ENCODE data around the gene PLXNB3. TPM values are rescaled to one million over a fixed set of nuclear protein-coding genes. Genes with fewer than 3 reads are reported as not detected.
A peak's percentile ranks its signal among the peaks of the same experiment; 100 is the strongest.

PLXNB3 gene
- total RNA-seq, 2 experiments from 2014 or later = 0.23 to 0.35 TPM

GRCh38 chrX:153782871-153783270, 18.8 kb downstream of the PLXNB3 start:
- POLR2A ChIA-PET = no interaction called here

GRCh38 chrX:153783378-153784013, 19.4 kb downstream of the PLXNB3 start:
- H3K36me3 Mint-ChIP-seq (ENCODE audit: low read depth) = peaks cover 4% of the 10 kb centered on the region
- no peaks in the 10 kb centered on the region for H3K9me3 Mint-ChIP-seq
- CTCF ChIA-PET = no interaction called here
- POLR2A ChIA-PET = no interaction called here
- H3K4me3 Mint-ChIP-seq = no peak overlapping the region
- H3K4me1 Mint-ChIP-seq = no peaks in the 10 kb centered on the region
- no peak overlapping the region for H3K27ac Mint-ChIP-seq
- H3K27me3 Mint-ChIP-seq = peaks cover 8% of the 10 kb centered on the region
- DNase-seq = no peak

More at GRCh38 chrX:153782871-153783270, 18.8 kb downstream of the PLXNB3 start:
- Mint-ChIP-seq H3K27me3 (peaks cover 8% of the 10 kb centered on the region), H3K27ac (no peak overlapping the region), H3K4me1 (no peaks in the 10 kb centered on the region), H3K9me3 (no peaks in the 10 kb centered on the region), H3K4me3 (no peak overlapping the region), H3K36me3 (ENCODE audit: low read depth) (peaks cover 4% of the 10 kb centered on the region)
- no peak for DNase-seq
- CTCF ChIA-PET = no interaction called here

- DNase-seq = no peak
- Mint-ChIP-seq H3K27me3 (peaks cover 8% of the 10 kb centered on the region), H3K4me1 (no peaks in the 10 kb centered on the region), H3K36me3 (ENCODE audit: low read depth) (peaks cover 4% of the 10 kb centered on the region), H3K27ac (no peak overlapping the region), H3K9me3 (no peaks in the 10 kb centered on the region), H3K4me3 (no peak overlapping the region)
- CTCF ChIA-PET = no interaction called here
- POLR2A ChIA-PET = no interaction called here
Measured at GRCh38 chrX:153784325-153784967, 20.4 kb downstream of the PLXNB3 start.

- Mint-ChIP-seq H3K9me3 (no peaks in the 10 kb centered on the region), H3K4me1 (peaks cover 2% of the 10 kb centered on the region), H3K36me3 (ENCODE audit: low read depth) (peaks cover 6% of the 10 kb centered on the region), H3K4me3 (no peak overlapping the region), H3K27ac (no peak overlapping the region), H3K27me3 (no peaks in the 10 kb centered on the region)
- DNase-seq = no peak
- CTCF ChIA-PET = no interaction called here
- POLR2A ChIA-PET = no interaction called here
Measured at GRCh38 chrX:153786669-153787068, 22.6 kb downstream of the PLXNB3 start.

- no peak overlapping the region for H3K27ac Mint-ChIP-seq
- peaks cover 11% of the 10 kb centered on the region for H3K36me3 Mint-ChIP-seq (ENCODE audit: low read depth)
- H3K27me3 Mint-ChIP-seq = no peaks in the 10 kb centered on the region
- no peaks in the 10 kb centered on the region for H3K9me3 Mint-ChIP-seq
- no peak overlapping the region for H3K4me3 Mint-ChIP-seq
- no peak for DNase-seq
- H3K4me1 Mint-ChIP-seq = peaks cover 9% of the 10 kb centered on the region
- CTCF ChIA-PET = interaction anchor here (1.0 kb wide), 1 partner anchor 11 kb away, joined by 3 read pairs; no protein-coding TSS in a partner anchor
- POLR2A ChIA-PET = no interaction called here
Measured at GRCh38 chrX:153789654-153790053, 25.6 kb downstream of the PLXNB3 start.

- ChIA-PET POLR2A (no interaction called here), CTCF (no interaction called here)
- Mint-ChIP-seq H3K27me3 (no peaks in the 10 kb centered on the region), H3K4me3 (no peak overlapping the region), H3K9me3 (no peaks in the 10 kb centered on the region), H3K4me1 (peaks cover 19% of the 10 kb centered on the region), H3K27ac (no peak overlapping the region), H3K36me3 (ENCODE audit: low read depth) (peaks cover 12% of the 10 kb centered on the region)
- no peak for DNase-seq
Measured at GRCh38 chrX:153791104-153791852, 27.2 kb downstream of the PLXNB3 start.

GRCh38 chrX:153792368-153792767, 28.3 kb downstream of the PLXNB3 start:
- H3K9me3 Mint-ChIP-seq = no peaks in the 10 kb centered on the region
- ChIA-PET POLR2A (no interaction called here), CTCF (no interaction called here)
- peaks cover 21% of the 10 kb centered on the region for H3K4me1 Mint-ChIP-seq
- no peaks in the 10 kb centered on the region for H3K27me3 Mint-ChIP-seq
- DNase-seq = no peak
- H3K36me3 Mint-ChIP-seq (ENCODE audit: low read depth) = peaks cover 11% of the 10 kb centered on the region
- H3K27ac Mint-ChIP-seq = no peak overlapping the region
- H3K4me3 Mint-ChIP-seq = peak overlapping the region; percentile 93

- no peak for DNase-seq
- H3K4me1 Mint-ChIP-seq = peaks cover 21% of the 10 kb centered on the region
- peaks cover 11% of the 10 kb centered on the region for H3K36me3 Mint-ChIP-seq (ENCODE audit: low read depth)
- no peaks in the 10 kb centered on the region for H3K9me3 Mint-ChIP-seq
- CTCF ChIA-PET = no interaction called here
- H3K4me3 Mint-ChIP-seq = peak overlapping the region; percentile 93
- peak overlapping the region; percentile 82 for H3K27ac Mint-ChIP-seq
- no peaks in the 10 kb centered on the region for H3K27me3 Mint-ChIP-seq
- POLR2A ChIA-PET = no interaction called here
Measured at GRCh38 chrX:153793291-153793690, 29.2 kb downstream of the PLXNB3 start.

GRCh38 chrX:153794018-153794896, 30.2 kb downstream of the PLXNB3 start, which contains the start of the genes IDH3G and SSR4:
Gene IDH3G (minus strand): TSS chrX:153794375. CDS start chrX:153794326, 49 bp downstream.
Gene SSR4 (plus strand): TSS chrX:153794668. CDS start chrX:153794688, 20 bp downstream.
- Mint-ChIP-seq H3K4me3 (peak within 1 kb of the TSS; percentile 93), H3K9me3 (no peaks in the 10 kb centered on the region), H3K27me3 (no peaks in the 10 kb centered on the region), H3K4me1 (peaks cover 21% of the 10 kb centered on the region), H3K27ac (peak within 1 kb of the TSS; percentile 92), H3K36me3 (ENCODE audit: low read depth) (peaks cover 11% of the 10 kb centered on the region)
- DNase-seq = peak; percentile 93
- CTCF ChIA-PET = interaction anchor here (0.7 to 1.0 kb wide), 2 partner anchors 10 to 24 kb away, joined by 3 read pairs; no protein-coding TSS in a partner anchor
- POLR2A ChIA-PET = no interaction called here

- Mint-ChIP-seq H3K4me1 (peaks cover 21% of the 10 kb centered on the region), H3K27ac (peak overlapping the region; percentile 85), H3K4me3 (peak overlapping the region; percentile 93), H3K36me3 (ENCODE audit: low read depth) (peaks cover 11% of the 10 kb centered on the region), H3K9me3 (no peaks in the 10 kb centered on the region), H3K27me3 (no peaks in the 10 kb centered on the region)
- ChIA-PET POLR2A (no interaction called here), CTCF (interaction anchor here (0.7 to 1.0 kb wide), 2 partner anchors 9 to 23 kb away, joined by 3 read pairs; no protein-coding TSS in a partner anchor)
- DNase-seq = peak; percentile 14
Measured at GRCh38 chrX:153794897-153795816, 31.1 kb downstream of the PLXNB3 start.

GRCh38 chrX:153797415-153798015, 33.5 kb downstream of the PLXNB3 start:
- CTCF ChIA-PET = no interaction called here
- H3K9me3 Mint-ChIP-seq = no peaks in the 10 kb centered on the region
- no peak for DNase-seq
- POLR2A ChIA-PET = no interaction called here
- H3K27ac Mint-ChIP-seq = no peak overlapping the region
- peaks cover 10% of the 10 kb centered on the region for H3K36me3 Mint-ChIP-seq (ENCODE audit: low read depth)
- H3K4me3 Mint-ChIP-seq = no peak overlapping the region
- no peaks in the 10 kb centered on the region for H3K27me3 Mint-ChIP-seq
- peaks cover 18% of the 10 kb centered on the region for H3K4me1 Mint-ChIP-seq

Data from activated CD4-positive, alpha-beta T cell treated with anti-CD3 and anti-CD28 coated beads, Interleukin-2, amount 10 ng/mL, durations not matched to agents 7 days and 5 days (primary cell).